B cell (primary cell): ENCODE results near the gene KRTAP29-1.

Experiments used
- EZH2 ChIP-seq: IDR thresholded peaks from 2 replicates; pipeline ENCODE4 v1.6.1; 2012; ENCODE audit warnings: borderline replicate concordance, low read depth, mild to moderate bottlenecking, moderate library complexity, low read length; ENCODE audit not compliant: insufficient read depth, poor library complexity, severe bottlenecking
- TF ChIP-seq, protein P1 (sequence below): fragments of 200-600 bp; IDR thresholded peaks from one replicate; pipeline ENCODE4 v1.8.0; 2022; ENCODE audit warnings: antibody characterized with exemption, mild to moderate bottlenecking

GRCh38 chr17:41258406-41258805 is 44.2 kb downstream of the KRTAP29-1 start:
- TF ChIP-seq, protein P1, sequence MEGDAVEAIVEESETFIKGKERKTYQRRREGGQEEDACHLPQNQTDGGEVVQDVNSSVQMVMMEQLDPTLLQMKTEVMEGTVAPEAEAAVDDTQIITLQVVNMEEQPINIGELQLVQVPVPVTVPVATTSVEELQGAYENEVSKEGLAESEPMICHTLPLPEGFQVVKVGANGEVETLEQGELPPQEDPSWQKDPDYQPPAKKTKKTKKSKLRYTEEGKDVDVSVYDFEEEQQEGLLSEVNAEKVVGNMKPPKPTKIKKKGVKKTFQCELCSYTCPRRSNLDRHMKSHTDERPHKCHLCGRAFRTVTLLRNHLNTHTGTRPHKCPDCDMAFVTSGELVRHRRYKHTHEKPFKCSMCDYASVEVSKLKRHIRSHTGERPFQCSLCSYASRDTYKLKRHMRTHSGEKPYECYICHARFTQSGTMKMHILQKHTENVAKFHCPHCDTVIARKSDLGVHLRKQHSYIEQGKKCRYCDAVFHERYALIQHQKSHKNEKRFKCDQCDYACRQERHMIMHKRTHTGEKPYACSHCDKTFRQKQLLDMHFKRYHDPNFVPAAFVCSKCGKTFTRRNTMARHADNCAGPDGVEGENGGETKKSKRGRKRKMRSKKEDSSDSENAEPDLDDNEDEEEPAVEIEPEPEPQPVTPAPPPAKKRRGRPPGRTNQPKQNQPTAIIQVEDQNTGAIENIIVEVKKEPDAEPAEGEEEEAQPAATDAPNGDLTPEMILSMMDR = no peak
- TF ChIP-seq EZH2 = no peak
